GM23248 (cell line): Measurements from ENCODE around the gene AIPL1. TPM values are rescaled to one million over a fixed set of nuclear protein-coding genes. Genes with fewer than 3 reads are reported as not detected.

ENCODE experiments used
- DNase-seq: peaks from one replicate; pipeline ENCODE4 v3.0.0-alpha.2; 2015
- H2AFZ ChIP-seq: fragments of 200-600 bp; sonication (generic); 2 replicates; pipeline ENCODE4 v1.6.1; 2016; ENCODE audit warnings: antibody characterized with exemption
- H3F3A ChIP-seq: fragments of 200-600 bp; sonication (generic); 2 replicates; pipeline ENCODE4 v1.6.1; 2016; ENCODE audit warnings: mild to moderate bottlenecking, antibody characterized with exemption, mixed run types; ENCODE audit not compliant: insufficient read depth
- H3K27ac ChIP-seq: fragments of 200-600 bp; sonication (generic); 2 replicates; pipeline ENCODE4 v1.5.1; 2016; ENCODE audit warnings: mild to moderate bottlenecking
- H3K27me3 ChIP-seq: fragments of 200-600 bp; sonication (generic); replicated peaks from 2 replicates; pipeline ENCODE4 v1.6.1; 2016; ENCODE audit warnings: mild to moderate bottlenecking; ENCODE audit not compliant: insufficient read depth
- H3K36me3 ChIP-seq: fragments of 200-600 bp; sonication (generic); 2 replicates; pipeline ENCODE4 v1.6.1; 2016; ENCODE audit warnings: low read depth, mild to moderate bottlenecking
- H3K4me1 ChIP-seq: fragments of 200-600 bp; sonication (generic); 2 replicates; pipeline ENCODE4 v1.6.1; 2016; ENCODE audit warnings: mild to moderate bottlenecking; ENCODE audit not compliant: insufficient read depth
- H3K4me2 ChIP-seq: fragments of 200-600 bp; sonication (generic); one replicate; pipeline ENCODE4 v1.6.1; 2016; ENCODE audit warnings: mild to moderate bottlenecking; ENCODE audit not compliant: unreplicated experiment
- H3K4me3 ChIP-seq: fragments of 200-600 bp; sonication (generic); 2 replicates; pipeline ENCODE4 v1.5.1; 2016; ENCODE audit warnings: mild to moderate bottlenecking
- H3K79me2 ChIP-seq: fragments of 200-600 bp; sonication (generic); 2 replicates; pipeline ENCODE4 v1.6.1; 2016; ENCODE audit warnings: mild to moderate bottlenecking; ENCODE audit not compliant: insufficient read depth
- H3K9ac ChIP-seq: fragments of 200-600 bp; sonication (generic); 2 replicates; pipeline ENCODE4 v1.6.1; 2016; ENCODE audit warnings: mild to moderate bottlenecking
- H3K9me2 ChIP-seq: fragments of 200-600 bp; sonication (generic); 2 replicates; pipeline ENCODE4 v1.6.1; 2016; ENCODE audit warnings: mixed run types, mild to moderate bottlenecking, moderate library complexity; ENCODE audit not compliant: insufficient read depth
- H3K9me3 ChIP-seq: fragments of 200-600 bp; sonication (generic); one replicate; pipeline ENCODE4 v1.6.1; 2017; ENCODE audit warnings: low read depth
- H4K20me1 ChIP-seq: fragments of 200-600 bp; sonication (generic); 2 replicates; pipeline ENCODE4 v1.6.0; 2016; ENCODE audit not compliant: insufficient read depth
- EZH2 ChIP-seq: fragments of 200-600 bp; sonication (generic); IDR thresholded peaks from 2 replicates; pipeline ENCODE4 v1.6.1; 2018; ENCODE audit warnings: antibody characterized with exemption, mild to moderate bottlenecking; ENCODE audit not compliant: insufficient read depth, poor library complexity, severe bottlenecking
- EZH2phosphoT487 ChIP-seq: fragments of 200-600 bp; sonication (generic); IDR thresholded peaks from 2 replicates; pipeline ENCODE4 v1.6.1; 2018; ENCODE audit warnings: antibody characterized with exemption, moderate library complexity, mild to moderate bottlenecking, low read depth; ENCODE audit not compliant: insufficient read depth
- WGBS, 2 experiments: methylation state at CpG; one replicate each; pipeline ENCODE4 v1.1.6; 2015 to 2017; ENCODE audit warnings: low lambda C conversion rate in 2 of 2, low coverage in 1 of 2; ENCODE audit errors: missing lambda C conversion rate in 2 of 2; 5-methylcytosine and 5-hydroxymethylcytosine counted together
- in situ Hi-C: fragments of 300-500 bp; cut with MboI; formaldehyde crosslinking; loops from 2 replicates; pipeline ENCODE4 v1.15.0; 2020
- polyA plus RNA-seq: library from polyadenylated mRNA; unstranded; fragments of >200 nt; fragmentation: Nextera tagmentation; extraction: Ambion mirVana; gene quantifications from 2 replicates; pipeline ENCODE4 v1.2.1, GENCODE V29; 2016
- total RNA-seq: library from RNA; depleted of rRNA; stranded (reverse); fragments of >200 nt; shearing (Covaris generic); gene quantifications from 2 replicates; pipeline ENCODE4 v1.2.3, GENCODE V29; 2014

The AIPL1 gene
- total and polyA plus RNA-seq, 2 experiments from 2014 or later = not detected

GRCh38 chr17:6454495-6455320 is 19.8 kb upstream of the AIPL1 start:
- no peak for DNase-seq
- in situ Hi-C loops = no loop called here
- no peaks in the 10 kb centered on the region for H3K9me3 ChIP-seq
- H2AFZ ChIP-seq = no peak overlapping the region
- no peak overlapping the region for H3K4me2 ChIP-seq
- no peak for TF ChIP-seq EZH2phosphoT487
- no peak for TF ChIP-seq EZH2
- no peaks in the 10 kb centered on the region for H3K9me2 ChIP-seq
- 58 to 66% methylated on average over 28 to 33 of the region's 35 CpGs for WGBS, 2 experiments
- no peak overlapping the region for H3K4me3 ChIP-seq
- no peaks in the 10 kb centered on the region for H3F3A ChIP-seq
- no peaks in the 10 kb centered on the region for H4K20me1 ChIP-seq
- no peaks in the 10 kb centered on the region for H3K27me3 ChIP-seq
- H3K27ac ChIP-seq = no peak overlapping the region
- H3K36me3 ChIP-seq = no peaks in the 10 kb centered on the region
- no peaks in the 10 kb centered on the region for H3K79me2 ChIP-seq
- no peak overlapping the region for H3K9ac ChIP-seq
- peaks cover 10% of the 10 kb centered on the region for H3K4me1 ChIP-seq

- WGBS, 2 experiments = 89 to 96% methylated on average over 13 to 14 of the region's 14 CpGs
- H3K9me3 ChIP-seq = no peaks in the 10 kb centered on the region
- H3K4me1 ChIP-seq = peaks cover 10% of the 10 kb centered on the region
- no peaks in the 10 kb centered on the region for H3F3A ChIP-seq
- in situ Hi-C loops = no loop called here
- H3K9me2 ChIP-seq = no peaks in the 10 kb centered on the region
- DNase-seq = no peak
- H3K4me2 ChIP-seq = no peak overlapping the region
- no peak overlapping the region for H3K27ac ChIP-seq
- no peak overlapping the region for H3K4me3 ChIP-seq
- no peak overlapping the region for H3K9ac ChIP-seq
- no peaks in the 10 kb centered on the region for H3K36me3 ChIP-seq
- H3K27me3 ChIP-seq = no peaks in the 10 kb centered on the region
- no peak overlapping the region for H2AFZ ChIP-seq
- TF ChIP-seq EZH2phosphoT487 = no peak
- H3K79me2 ChIP-seq = no peaks in the 10 kb centered on the region
- no peaks in the 10 kb centered on the region for H4K20me1 ChIP-seq
Measured at GRCh38 chr17:6453279-6454024, 18.5 kb upstream of the AIPL1 start.

GRCh38 chr17:6452471-6453266 is 17.7 kb upstream of the AIPL1 start:
- Histone ChIP-seq H3K27me3 (no peaks in the 10 kb centered on the region), H3K9me2 (no peaks in the 10 kb centered on the region), H4K20me1 (no peaks in the 10 kb centered on the region), H3K79me2 (no peaks in the 10 kb centered on the region), H3K4me2 (no peak overlapping the region), H3K4me3 (no peak overlapping the region), H3F3A (no peaks in the 10 kb centered on the region), H2AFZ (no peak overlapping the region), H3K27ac (no peak overlapping the region), H3K4me1 (peaks cover 10% of the 10 kb centered on the region), H3K9ac (no peak overlapping the region), H3K9me3 (no peaks in the 10 kb centered on the region), H3K36me3 (no peaks in the 10 kb centered on the region)
- WGBS, 2 experiments = 96 to 97% methylated on average over 10 of the region's 10 CpGs
- in situ Hi-C loops = no loop called here
- TF ChIP-seq EZH2phosphoT487 (no peak), EZH2 (no peak)
- DNase-seq = no peak
